ENCODE results near the gene ZFPM1. TPM values are rescaled to one million over a fixed set of nuclear protein-coding genes. Genes with fewer than 3 reads are reported as not detected.
A peak's percentile ranks its signal among the peaks of the same experiment; 100 is the strongest.

ZFPM1 gene
- total RNA-seq, 6 donors from 2014 or later = 1.0 to 8.4 (median 3.3) TPM

DNA sequence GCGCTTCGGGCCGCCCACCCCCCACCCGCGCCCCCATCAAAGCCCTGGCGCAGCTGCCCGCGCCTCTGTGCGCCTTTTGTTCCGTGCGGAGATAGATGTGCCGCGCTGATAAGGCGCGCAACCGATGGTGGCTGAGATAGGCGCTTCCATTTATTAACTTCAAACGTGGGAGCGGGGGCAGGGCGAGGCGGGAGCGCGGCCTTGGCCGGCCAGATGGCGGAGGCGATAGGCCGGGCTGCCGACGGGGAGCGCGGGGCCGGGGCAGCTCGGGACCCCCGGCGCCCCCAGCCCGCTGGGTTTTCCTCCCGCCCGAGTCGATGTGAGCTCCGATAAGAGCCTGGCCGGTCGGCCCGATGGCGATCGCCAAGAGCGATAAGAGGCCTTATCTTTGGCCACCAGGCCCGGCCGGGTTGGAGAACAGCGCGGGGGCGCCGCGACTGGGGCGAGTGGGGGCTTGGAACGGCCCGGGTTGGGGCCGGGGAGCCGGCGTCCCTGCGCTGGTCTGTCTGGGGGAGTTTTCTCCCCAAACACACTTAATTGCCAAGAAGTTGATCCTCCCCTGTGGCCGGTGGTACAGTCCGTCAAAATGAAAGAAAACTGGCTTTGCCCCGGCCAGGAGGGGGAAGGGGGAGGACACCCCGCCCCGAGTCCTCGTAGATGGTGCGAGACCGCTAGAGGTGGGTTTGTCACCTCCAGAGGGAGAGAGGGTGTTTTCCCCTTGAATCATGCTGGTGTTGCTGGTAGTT is 2.7 kb downstream of the ZFPM1 start:
- TF ChIP-seq POLR2AphosphoS5 (IDR thresholded peaks at IDR 0.05) (peak in 1 of 2 donors; percentile 7), POLR2A (IDR thresholded peaks at IDR 0.05) (peak in 1 of 4 donors; percentile 20), EP300 (IDR thresholded peaks at IDR 0.05) (no peak)
- TF ChIP-seq, protein P1, sequence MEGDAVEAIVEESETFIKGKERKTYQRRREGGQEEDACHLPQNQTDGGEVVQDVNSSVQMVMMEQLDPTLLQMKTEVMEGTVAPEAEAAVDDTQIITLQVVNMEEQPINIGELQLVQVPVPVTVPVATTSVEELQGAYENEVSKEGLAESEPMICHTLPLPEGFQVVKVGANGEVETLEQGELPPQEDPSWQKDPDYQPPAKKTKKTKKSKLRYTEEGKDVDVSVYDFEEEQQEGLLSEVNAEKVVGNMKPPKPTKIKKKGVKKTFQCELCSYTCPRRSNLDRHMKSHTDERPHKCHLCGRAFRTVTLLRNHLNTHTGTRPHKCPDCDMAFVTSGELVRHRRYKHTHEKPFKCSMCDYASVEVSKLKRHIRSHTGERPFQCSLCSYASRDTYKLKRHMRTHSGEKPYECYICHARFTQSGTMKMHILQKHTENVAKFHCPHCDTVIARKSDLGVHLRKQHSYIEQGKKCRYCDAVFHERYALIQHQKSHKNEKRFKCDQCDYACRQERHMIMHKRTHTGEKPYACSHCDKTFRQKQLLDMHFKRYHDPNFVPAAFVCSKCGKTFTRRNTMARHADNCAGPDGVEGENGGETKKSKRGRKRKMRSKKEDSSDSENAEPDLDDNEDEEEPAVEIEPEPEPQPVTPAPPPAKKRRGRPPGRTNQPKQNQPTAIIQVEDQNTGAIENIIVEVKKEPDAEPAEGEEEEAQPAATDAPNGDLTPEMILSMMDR (IDR thresholded peaks at IDR 0.05) = no peak
- no peaks in the 10 kb centered on the region for H3K36me3 ChIP-seq
- peak overlapping the region; percentile 20 to 70 (median 66) for H3K4me3 ChIP-seq
- WGBS, 2 donors = 0 to 1% methylated on average over 19 to 36 of the region's 68 CpGs
- ATAC-seq (ENCODE audit: low FRiP score in 2 of 2) (no peak), DNase-seq (peak; percentile 50 to 90)
- no peaks in the 10 kb centered on the region for H3K9me3 ChIP-seq
- peaks cover 28 to 42% (median 35%) of the 10 kb centered on the region in 4 donors for H3K4me1 ChIP-seq
- peaks cover 0 to 13% (median 0%) of the 10 kb centered on the region in 4 donors for H3K27me3 ChIP-seq
- H3K27ac ChIP-seq = peak overlapping the region; percentile 64 to 78 (median 66)

DNA sequence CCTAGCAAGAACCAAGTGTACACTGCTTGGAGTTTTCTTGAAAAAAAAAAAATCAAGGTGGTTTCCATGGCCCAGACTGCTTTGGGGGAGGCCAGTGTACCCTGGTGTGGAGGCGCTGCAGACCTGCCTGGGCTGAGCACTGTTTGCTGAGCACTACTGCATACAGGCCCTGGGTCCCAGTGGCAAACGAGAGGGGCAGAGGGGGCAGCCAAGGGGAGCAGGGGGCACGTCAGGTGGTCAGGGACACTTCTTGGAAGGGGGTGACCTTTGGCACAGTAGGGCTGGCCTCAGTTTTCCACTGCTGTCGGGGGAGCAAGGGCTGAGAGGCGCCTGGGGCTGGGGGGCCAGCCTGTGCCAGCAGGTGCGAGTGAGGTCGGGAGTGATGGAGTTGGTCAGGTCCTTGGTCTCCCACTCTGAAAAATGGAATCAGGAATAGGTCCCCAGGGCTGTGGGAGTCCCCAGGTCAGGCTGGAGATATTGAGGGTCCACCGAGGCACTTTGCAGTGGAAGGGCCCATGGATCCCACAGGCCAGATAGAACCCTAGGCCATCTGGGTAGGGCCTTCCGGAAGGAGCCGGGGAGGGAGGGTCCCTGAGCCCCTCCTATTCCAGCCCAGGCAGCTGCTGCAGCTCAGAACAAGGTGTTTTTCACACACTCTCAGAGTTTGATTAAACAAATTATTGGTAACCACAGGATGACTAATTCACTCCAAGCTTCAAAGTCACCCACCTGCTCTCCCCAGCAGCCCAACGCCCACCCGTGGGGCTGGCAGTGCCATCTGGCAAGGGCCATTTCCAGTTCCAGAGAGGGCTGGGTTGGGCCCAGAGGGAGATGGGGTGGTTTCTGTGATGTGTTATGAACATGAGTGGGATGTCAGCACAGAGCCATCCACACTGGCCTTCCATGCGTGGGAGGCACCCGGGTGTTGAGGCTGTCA is 3.5 kb downstream of the ZFPM1 start:
- Histone ChIP-seq H3K27me3 (peaks cover 0 to 13% (median 0%) of the 10 kb centered on the region in 4 donors), H3K9me3 (no peaks in the 10 kb centered on the region), H3K36me3 (no peaks in the 10 kb centered on the region), H3K4me3 (peak overlapping the region in 3 of 4 donors; percentile 66 to 70 (median 66)), H3K27ac (peak overlapping the region in 2 of 4 donors; percentile 66 to 78), H3K4me1 (peaks cover 28 to 46% (median 36%) of the 10 kb centered on the region in 4 donors)
- TF ChIP-seq, protein P1 (IDR thresholded peaks at IDR 0.05) = no peak
- TF ChIP-seq POLR2AphosphoS5 (IDR thresholded peaks at IDR 0.05) = no peak
- no peak for TF ChIP-seq POLR2A (IDR thresholded peaks at IDR 0.05)
- no peak for TF ChIP-seq EP300 (IDR thresholded peaks at IDR 0.05)
- WGBS, 2 donors = 80% methylated on average over 11 to 14 of the region's 14 CpGs
- no peak for DNase-seq
- ATAC-seq (ENCODE audit: low FRiP score in 2 of 2) = no peak

DNA sequence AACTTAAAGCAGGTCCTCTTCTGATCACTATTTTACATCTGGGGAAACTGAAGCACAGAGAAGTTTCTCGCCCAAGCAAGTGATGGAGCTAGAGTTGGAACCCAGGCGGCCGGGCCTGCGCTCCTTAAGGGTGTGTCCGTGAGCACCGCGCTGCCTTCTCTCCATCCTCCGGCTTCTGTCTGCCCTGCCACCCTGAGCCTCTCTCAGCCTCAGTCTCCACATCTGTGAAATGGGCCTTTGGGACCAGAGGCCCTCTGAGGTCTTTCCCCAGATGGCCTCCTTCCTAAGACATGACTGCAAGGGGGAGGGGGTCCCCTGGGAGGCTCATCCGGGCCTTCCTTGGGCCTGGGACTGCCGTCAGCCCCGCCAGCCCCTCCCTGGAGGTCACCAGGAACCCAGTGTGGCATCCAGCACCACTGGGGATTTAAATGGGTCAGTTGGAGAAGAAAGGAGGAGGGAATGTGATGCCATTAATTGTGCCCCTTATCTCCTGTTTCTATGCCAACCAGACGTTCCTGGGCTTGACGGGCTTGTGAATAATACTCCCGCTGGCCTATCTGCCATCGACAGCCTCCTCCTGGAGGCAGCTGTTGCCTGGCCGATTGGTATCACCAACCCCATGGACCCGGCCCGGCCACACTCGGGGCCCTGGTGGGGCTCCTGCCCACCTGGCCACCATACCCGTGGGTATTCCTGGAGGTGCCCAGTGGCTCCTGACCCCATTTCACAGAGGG is 5.1 kb downstream of the ZFPM1 start:
- ATAC-seq (ENCODE audit: low FRiP score in 2 of 2) (no peak), DNase-seq (no peak)
- Histone ChIP-seq H3K4me3 (no peak overlapping the region), H3K4me1 (peaks cover 27 to 48% (median 33%) of the 10 kb centered on the region in 4 donors), H3K27me3 (peaks cover 0 to 13% (median 0%) of the 10 kb centered on the region in 4 donors), H3K36me3 (no peaks in the 10 kb centered on the region), H3K9me3 (no peaks in the 10 kb centered on the region), H3K27ac (no peak overlapping the region)
- TF ChIP-seq POLR2AphosphoS5 (IDR thresholded peaks at IDR 0.05) (no peak), EP300 (IDR thresholded peaks at IDR 0.05) (no peak), POLR2A (IDR thresholded peaks at IDR 0.05) (no peak)
- TF ChIP-seq, protein P1 (IDR thresholded peaks at IDR 0.05) = no peak
- WGBS, 2 donors = 81 to 89% methylated on average over 12 to 18 of the region's 20 CpGs

DNA sequence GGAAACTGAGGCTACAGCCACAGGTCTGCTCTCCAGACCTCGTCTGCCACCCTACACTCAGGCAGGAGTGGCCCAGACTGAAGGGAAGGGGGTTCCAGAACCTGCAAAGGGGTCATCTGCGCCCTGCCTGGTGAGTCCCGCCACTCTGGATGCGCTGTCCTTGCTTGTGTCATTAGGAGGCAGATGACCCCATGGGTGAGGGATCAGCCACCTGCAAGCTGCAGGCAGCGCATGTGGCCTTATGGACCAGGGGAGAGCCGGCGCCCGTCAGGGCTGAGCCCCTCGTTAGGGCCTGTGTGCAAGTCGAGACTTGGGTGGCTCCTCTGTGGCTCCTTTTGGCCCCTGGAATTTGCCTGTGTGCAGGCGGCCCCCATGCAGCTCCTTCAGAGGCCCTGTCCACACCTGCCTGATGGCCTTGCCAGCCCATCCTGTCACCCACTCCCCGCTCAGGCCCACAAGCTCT is 5.7 kb downstream of the ZFPM1 start:
- Histone ChIP-seq H3K4me1 (peaks cover 24 to 44% (median 32%) of the 10 kb centered on the region in 4 donors), H3K27me3 (peaks cover 0 to 9% (median 0%) of the 10 kb centered on the region in 4 donors), H3K4me3 (no peak overlapping the region), H3K27ac (no peak overlapping the region), H3K36me3 (no peaks in the 10 kb centered on the region), H3K9me3 (no peaks in the 10 kb centered on the region)
- WGBS, 2 donors = 89 to 96% methylated on average over 5 to 12 of the region's 12 CpGs
- ATAC-seq (ENCODE audit: low FRiP score in 2 of 2) = no peak
- TF ChIP-seq POLR2AphosphoS5 (IDR thresholded peaks at IDR 0.05) = no peak
- no peak for TF ChIP-seq EP300 (IDR thresholded peaks at IDR 0.05)
- TF ChIP-seq POLR2A (IDR thresholded peaks at IDR 0.05) = no peak
- TF ChIP-seq, protein P1 (IDR thresholded peaks at IDR 0.05) = no peak
- no peak for DNase-seq
